ENCODE results near the gene UST.

- TF ChIP-seq YY1 (IDR thresholded peaks at IDR 0.05; ENCODE audit: insufficient read depth, insufficient read length) (no peak), SUZ12 (IDR thresholded peaks at IDR 0.05; ENCODE audit: extremely low read depth, insufficient read depth, insufficient read length) (no peak), ZNF274 (IDR thresholded peaks at IDR 0.05; ENCODE audit: low read depth, low read length) (no peak)
These were observed 210.9 kb downstream of the UST start for GRCh38 chr6:148957752-148958151.

All from NT2/D1 (cell line).